Subcutaneous adipose tissue (tissue), 4 donors: ENCODE results near the gene MC1R. TPM values are rescaled to one million over a fixed set of nuclear protein-coding genes. Genes with fewer than 3 reads are reported as not detected.

Source experiments
- CTCF ChIP-seq: fragments of 450-650 bp; IDR thresholded peaks from one replicate; pipeline ENCODE4 v1.5.1; 2016; ENCODE audit warnings: low read depth, mild to moderate bottlenecking, control low read depth, antibody characterized with exemption, moderate library complexity
- total RNA-seq, 4 donors: library from RNA; depleted of rRNA; stranded (reverse); fragments of >200 nt; gene quantifications; one replicate each; pipeline ENCODE4 v1.1.0, GENCODE V29; 2016

MC1R gene
- total RNA-seq, result 1 to 10 TPM in 3 of 4 donors, under 1 TPM in 1; 0.98 to 5.3 (median 3.8) TPM

GRCh38 chr16:89918453-89919347, at the start of gene MC1R:
Gene MC1R, plus strand, starts transcription at chr16:89918862. Its CDS starts 397 bp downstream, at chr16:89919259.
- TF ChIP-seq CTCF, result no peak

- no peak for TF ChIP-seq CTCF
Measured at GRCh38 chr16:89869911-89870310, 48.8 kb upstream of the MC1R start.

DNA sequence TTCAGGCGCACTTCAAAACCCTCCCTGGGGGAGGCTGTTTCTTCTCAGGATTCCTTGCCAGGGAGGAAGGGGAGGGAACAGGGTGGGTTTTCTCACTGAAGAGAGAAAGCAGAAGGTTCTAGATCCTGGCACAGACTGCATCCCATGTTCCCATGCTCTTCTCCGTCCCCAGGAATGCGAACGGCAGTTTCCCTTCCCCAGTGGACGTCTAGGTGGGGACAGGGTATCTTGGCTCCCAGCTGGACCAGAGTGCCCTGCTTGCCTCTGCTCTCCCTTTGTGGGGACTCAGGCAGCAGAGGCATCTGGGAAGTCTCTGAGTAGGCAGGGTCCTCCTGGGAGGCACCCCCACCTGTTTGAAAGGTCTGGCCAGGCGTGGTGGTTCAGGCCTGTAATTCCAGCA, 48.2 kb upstream of the MC1R start:
- TF ChIP-seq CTCF, result no peak

GRCh38 chr16:89871895-89872294, 46.8 kb upstream of the MC1R start:
- TF ChIP-seq CTCF, result no peak

DNA sequence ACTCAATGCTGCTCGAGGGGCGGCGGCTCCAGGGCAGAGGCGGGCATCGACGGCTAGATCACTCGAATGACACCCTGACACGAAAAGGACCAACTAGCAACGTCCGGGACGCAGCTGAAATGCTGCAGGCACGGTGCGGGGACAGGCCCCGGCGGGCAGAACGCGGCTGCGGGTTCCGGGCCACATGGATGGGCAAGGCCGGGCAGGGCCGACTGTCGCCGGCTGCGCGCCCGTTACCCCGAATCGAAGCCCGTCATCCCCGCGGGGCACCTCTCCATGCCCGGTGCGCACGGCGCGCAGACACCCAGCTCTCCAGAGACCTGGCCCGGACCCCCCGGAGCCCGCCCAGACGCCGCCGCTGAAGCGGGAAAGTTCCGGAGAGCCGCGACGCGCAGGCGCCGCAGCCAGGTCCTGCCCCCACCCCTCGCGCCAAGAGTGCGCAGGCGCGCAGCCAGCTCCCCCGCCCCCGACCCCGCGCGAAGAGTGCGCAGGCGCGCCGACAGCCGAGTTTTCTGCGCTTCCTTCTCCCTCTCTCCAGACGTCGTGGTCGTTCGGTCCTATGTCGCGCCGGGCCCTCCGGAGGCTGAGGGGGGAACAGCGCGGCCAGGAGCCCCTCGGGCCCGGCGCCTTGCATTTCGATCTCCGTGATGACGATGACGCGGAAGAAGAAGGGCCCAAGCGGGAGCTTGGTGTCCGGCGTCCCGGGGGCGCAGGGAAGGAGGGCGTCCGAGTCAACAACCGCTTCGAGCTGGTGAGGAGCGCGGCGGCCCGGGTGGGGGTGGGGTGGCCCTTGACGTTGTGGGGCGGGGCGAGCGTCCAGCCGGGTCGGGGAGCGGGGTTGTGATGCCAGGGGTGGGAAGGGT, 45.3 kb upstream of the MC1R start, which contains the start of gene TCF25:
Gene TCF25 (plus strand): TSS at position 484 of the 863 bp plus-strand sequence. CDS start 76 bp downstream, at position 560.
- no peak for TF ChIP-seq CTCF

GRCh38 chr16:89873972-89874689, 44.5 kb upstream of the MC1R start:
- TF ChIP-seq CTCF, result no peak
